KMS-11 (cell line): ENCODE measurements around the gene GPR62.
A peak's percentile ranks its signal among the peaks of the same experiment; 100 is the strongest.

ENCODE experiments used
- H2AFZ ChIP-seq: fragments of 200-600 bp; sonication (generic); 2 replicates; pipeline ENCODE4 v1.6.1; 2016; ENCODE audit warnings: antibody characterized with exemption, mixed run types, low read depth
- H3K27ac ChIP-seq: fragments of 200-600 bp; sonication (generic); 2 replicates; pipeline ENCODE4 v1.6.1; 2016; ENCODE audit warnings: mild to moderate bottlenecking, mixed run types
- H3K27me3 ChIP-seq: fragments of 200-600 bp; sonication (generic); 2 replicates; pipeline ENCODE4 v1.6.1; 2017; ENCODE audit warnings: mild to moderate bottlenecking, low read depth, mixed run types, moderate library complexity; ENCODE audit not compliant: insufficient read depth
- H3K36me3 ChIP-seq: fragments of 200-600 bp; sonication (generic); 2 replicates; pipeline ENCODE4 v1.6.1; 2017; ENCODE audit warnings: mild to moderate bottlenecking, mixed run types; ENCODE audit not compliant: insufficient read depth
- H3K4me1 ChIP-seq: fragments of 200-600 bp; sonication (generic); 2 replicates; pipeline ENCODE4 v1.6.1; 2016; ENCODE audit warnings: mild to moderate bottlenecking, low read depth, mixed run types; ENCODE audit not compliant: poor library complexity, severe bottlenecking
- H3K4me2 ChIP-seq: fragments of 200-600 bp; sonication (generic); 2 replicates; pipeline ENCODE4 v1.7.0; 2016; ENCODE audit warnings: mild to moderate bottlenecking, mixed run types
- H3K4me3 ChIP-seq: fragments of 200-600 bp; sonication (generic); IDR thresholded peaks from 2 replicates; pipeline ENCODE4 v1.6.1; 2017; ENCODE audit warnings: low read depth, low read length, mixed read lengths; ENCODE audit not compliant: insufficient read depth
- H3K79me2 ChIP-seq: fragments of 200-600 bp; sonication (generic); 2 replicates; pipeline ENCODE4 v1.6.1; 2016; ENCODE audit warnings: low read depth, mixed run types; ENCODE audit not compliant: insufficient read depth
- H3K9ac ChIP-seq: fragments of 200-600 bp; sonication (generic); 2 replicates; pipeline ENCODE4 v1.6.1; 2016; ENCODE audit warnings: mild to moderate bottlenecking, mixed run types
- H4K20me1 ChIP-seq: fragments of 200-600 bp; sonication (generic); 2 replicates; pipeline ENCODE4 v1.6.1; 2016; ENCODE audit warnings: mild to moderate bottlenecking, mixed run types; ENCODE audit not compliant: insufficient read depth
- CTCF ChIP-seq: fragments of 200-600 bp; sonication (generic); conservative IDR thresholded peaks from 2 replicates; pipeline ENCODE4 v1.6.1; 2017; ENCODE audit warnings: low read depth, mild to moderate bottlenecking, antibody characterized with exemption, low read length, moderate library complexity, mixed read lengths

The GPR62 gene

GRCh38 chr3:51966486-51966885 lies 11.3 kb downstream of the GPR62 start:
- Histone ChIP-seq H3K4me3 (no peak overlapping the region), H3K4me1 (no peaks in the 10 kb centered on the region), H3K36me3 (no peaks in the 10 kb centered on the region), H2AFZ (peak overlapping the region; percentile 67; the same call in 1 of the 2 replicates), H3K27me3 (no peaks in the 10 kb centered on the region), H3K79me2 (no peaks in the 10 kb centered on the region), H3K27ac (no peak overlapping the region), H4K20me1 (no peaks in the 10 kb centered on the region), H3K4me2 (peak overlapping the region; percentile 48), H3K9ac (peak overlapping the region; percentile 51; the same call in 1 of the 2 replicates)
- TF ChIP-seq CTCF = no peak

- Histone ChIP-seq H3K36me3 (no peaks in the 10 kb centered on the region), H3K27me3 (no peaks in the 10 kb centered on the region), H4K20me1 (no peaks in the 10 kb centered on the region), H2AFZ (peak overlapping the region; percentile 67; the same call in 1 of the 2 replicates), H3K4me3 (no peak overlapping the region), H3K79me2 (no peaks in the 10 kb centered on the region), H3K9ac (peak overlapping the region; percentile 51; the same call in 1 of the 2 replicates), H3K27ac (no peak overlapping the region), H3K4me2 (peak overlapping the region; percentile 48), H3K4me1 (no peaks in the 10 kb centered on the region)
- no peak for TF ChIP-seq CTCF
Measured at GRCh38 chr3:51966922-51967383, 11.8 kb downstream of the GPR62 start.

- Histone ChIP-seq H3K36me3 (no peaks in the 10 kb centered on the region), H4K20me1 (no peaks in the 10 kb centered on the region), H2AFZ (peak within 1 kb of the TSS; percentile 67), H3K4me1 (no peaks in the 10 kb centered on the region), H3K4me3 (no peak within 1 kb of the TSS), H3K9ac (peak within 1 kb of the TSS; percentile 51; the same call in 1 of the 2 replicates), H3K27me3 (no peaks in the 10 kb centered on the region), H3K4me2 (peak within 1 kb of the TSS; percentile 68), H3K79me2 (no peaks in the 10 kb centered on the region), H3K27ac (no peak within 1 kb of the TSS)
- no peak for TF ChIP-seq CTCF
Measured at GRCh38 chr3:51967384-51968169, 12.4 kb downstream of the GPR62 start, which contains the start of gene PCBP4. Gene PCBP4, minus strand, starts transcription at chr3:51967454. Its CDS starts 6,214 bp downstream, at chr3:51961240.

- H3K4me1 ChIP-seq = no peaks in the 10 kb centered on the region
- H3K27ac ChIP-seq = no peak overlapping the region
- H3K4me3 ChIP-seq = no peak overlapping the region
- no peak overlapping the region for H2AFZ ChIP-seq
- H3K27me3 ChIP-seq = no peaks in the 10 kb centered on the region
- peak overlapping the region; percentile 68; the same call in 1 of the 2 replicates for H3K4me2 ChIP-seq
- H3K36me3 ChIP-seq = no peaks in the 10 kb centered on the region
- no peaks in the 10 kb centered on the region for H4K20me1 ChIP-seq
- H3K79me2 ChIP-seq = 0 out of 2 replicates have a peak, but pooled peaks cover 2% of the 10 kb centered on the region
- no peak overlapping the region for H3K9ac ChIP-seq
- TF ChIP-seq CTCF = no peak
Measured at GRCh38 chr3:51968170-51968775, 13.1 kb downstream of the GPR62 start.
